GM19351 (cell line): Measurements from ENCODE around the gene NUP98.
"Not testable (repeated sequence)": the region's sequence is repeated elsewhere in the genome, so short reads cannot be mapped to it uniquely, and the experiment has no call there.

Experiments
- ATAC-seq: cut with Tn5 transposase; IDR thresholded peaks from one replicate; pipeline ENCODE4 v1.9.1; 2021; ENCODE audit warnings: mild to moderate bottlenecking, moderate library complexity; ENCODE audit not compliant: unreplicated experiment

The NUP98 gene

GRCh38 chr11:3645552-3645951 is 151.8 kb downstream of the NUP98 start:
- no peak for ATAC-seq

DNA sequence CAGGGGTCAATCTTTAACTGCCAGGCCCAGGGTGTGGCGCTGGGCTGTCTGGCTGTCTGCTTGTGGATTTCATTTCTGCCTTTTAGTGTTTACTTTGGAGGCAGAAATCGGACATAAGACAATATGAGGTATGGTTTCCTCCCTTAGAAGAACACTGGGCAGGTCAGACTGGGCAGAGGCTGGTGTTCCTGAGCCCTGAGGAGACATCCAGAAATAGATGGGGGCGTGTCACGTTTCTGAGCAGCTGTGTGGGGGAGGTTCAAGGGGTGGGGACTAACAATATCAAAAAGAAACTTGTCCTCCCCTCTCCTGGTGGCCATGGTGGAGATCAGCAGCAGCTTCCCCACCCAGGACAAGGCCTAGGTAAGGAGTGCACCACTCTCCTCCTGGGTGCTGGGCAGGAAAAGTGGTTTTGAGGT is 152.5 kb downstream of the NUP98 start, which contains the start of gene ART1:
ART1 (plus strand) TSS at position 312 of the 419 bp plus-strand sequence. CDS start 14,086 bp downstream, outside the sequence.
- ATAC-seq, result no peak

GRCh38 chr11:3643102-3643546 is 154.2 kb downstream of the NUP98 start:
- ATAC-seq, result not testable (repeated sequence)

DNA sequence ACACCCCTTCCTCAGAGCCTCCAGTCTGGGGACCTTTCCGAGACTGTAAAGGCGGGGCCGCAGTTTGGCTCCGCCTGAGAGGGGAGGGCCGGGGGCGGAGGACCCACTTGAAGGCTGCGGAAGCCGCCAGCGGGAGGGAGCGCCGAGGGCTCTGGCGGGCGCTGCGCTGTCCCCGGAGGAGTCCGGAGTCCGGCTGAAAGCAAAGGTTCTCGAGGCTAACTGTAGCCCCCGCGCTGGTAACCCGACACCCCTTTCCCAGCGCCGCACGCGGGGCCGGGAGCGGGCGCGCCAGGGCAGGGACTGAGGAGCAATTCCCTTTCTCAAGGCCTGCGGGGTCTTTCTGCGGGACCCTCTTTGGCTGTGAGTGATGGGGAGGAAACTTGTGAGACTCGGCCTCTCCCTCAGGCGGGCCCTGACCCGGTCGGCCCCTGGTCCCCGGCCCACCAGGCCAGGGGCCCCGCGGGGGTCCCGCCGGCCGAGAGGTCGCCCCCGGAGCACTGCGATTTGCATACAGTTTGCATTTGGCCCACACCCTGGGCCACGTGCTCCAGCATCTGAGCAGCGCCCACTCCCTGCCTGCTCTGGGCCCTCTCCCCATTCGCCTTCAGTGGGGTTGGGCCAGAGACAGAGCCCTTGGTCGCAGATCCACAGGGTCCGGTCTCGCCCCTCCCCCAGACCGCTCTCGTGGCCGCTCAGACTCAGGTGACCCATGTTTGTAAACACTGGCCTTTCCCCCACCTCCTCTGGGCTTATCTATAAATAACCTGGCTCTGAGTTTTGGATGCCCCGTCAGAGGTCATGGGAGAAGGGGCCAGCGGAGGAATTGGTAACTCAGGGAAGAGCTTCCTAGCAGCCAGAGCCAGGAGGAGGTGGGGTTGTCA is 155.0 kb downstream of the NUP98 start:
- ATAC-seq, result peak; percentile 68

DNA sequence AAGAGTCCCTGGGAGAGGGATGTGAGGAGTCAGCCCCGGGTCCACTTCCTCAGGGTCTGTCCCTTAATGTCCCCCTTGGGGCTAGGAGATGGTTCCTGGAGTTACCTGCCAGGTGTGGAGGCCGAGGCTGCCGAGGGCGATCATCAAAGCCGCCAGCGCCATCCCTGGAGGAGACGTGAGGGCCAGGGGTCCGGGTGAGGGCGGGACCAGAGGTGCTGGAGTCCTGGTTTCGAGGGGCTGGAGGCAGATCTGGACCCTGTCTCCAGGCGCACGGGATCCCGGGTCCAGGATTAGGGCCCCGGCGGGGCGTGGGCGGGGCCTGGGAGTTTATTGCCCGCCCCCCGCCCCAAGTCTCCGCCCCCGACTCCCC is 155.7 kb downstream of the NUP98 start, which contains the start of gene ART5:
ART5 (minus strand) TSS at position 292 of the 370 bp plus-strand sequence; CDS start at position 162, 130 bp downstream.
- ATAC-seq, result no peak

DNA sequence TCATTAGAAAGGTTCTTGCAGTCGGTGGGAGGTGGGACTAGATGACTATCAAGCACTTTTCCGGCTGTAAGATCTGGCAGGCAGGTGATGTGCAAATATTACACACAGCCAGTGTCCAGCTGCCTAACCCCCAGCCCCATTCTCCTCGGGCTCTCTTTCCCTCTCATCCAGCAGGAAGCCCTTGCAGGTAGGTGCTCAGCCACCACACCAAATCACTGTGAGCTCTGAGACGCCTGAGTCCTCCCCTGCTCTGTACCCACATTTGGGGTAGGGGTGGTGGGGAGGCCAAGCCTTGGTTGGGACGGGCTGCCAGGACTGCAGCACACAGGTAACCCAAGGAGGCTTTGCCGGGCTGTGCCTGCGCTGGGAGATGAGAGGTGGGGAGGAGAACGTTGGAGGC is 156.2 kb downstream of the NUP98 start:
- ATAC-seq, result no peak

DNA sequence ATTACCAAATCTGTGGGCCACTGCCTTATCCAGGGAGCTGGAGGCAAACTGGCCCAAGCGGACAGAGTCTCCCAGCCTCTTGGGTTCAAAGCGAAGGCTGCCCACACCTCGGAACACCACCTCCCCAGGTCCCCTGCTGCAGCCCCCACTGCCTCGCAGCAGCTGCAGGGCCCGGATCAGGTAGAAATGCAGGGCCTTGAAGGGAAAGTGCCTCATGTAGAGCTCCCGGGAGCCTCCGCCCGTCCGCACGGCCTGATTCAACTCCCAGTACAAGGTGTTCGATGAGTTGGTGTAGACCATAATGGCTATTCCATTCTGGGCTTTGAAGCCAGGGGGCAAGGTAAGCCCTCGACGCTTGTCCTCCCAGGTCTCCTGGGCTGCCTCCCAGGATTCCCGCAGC is 157.5 kb downstream of the NUP98 start:
- ATAC-seq, result no peak

DNA sequence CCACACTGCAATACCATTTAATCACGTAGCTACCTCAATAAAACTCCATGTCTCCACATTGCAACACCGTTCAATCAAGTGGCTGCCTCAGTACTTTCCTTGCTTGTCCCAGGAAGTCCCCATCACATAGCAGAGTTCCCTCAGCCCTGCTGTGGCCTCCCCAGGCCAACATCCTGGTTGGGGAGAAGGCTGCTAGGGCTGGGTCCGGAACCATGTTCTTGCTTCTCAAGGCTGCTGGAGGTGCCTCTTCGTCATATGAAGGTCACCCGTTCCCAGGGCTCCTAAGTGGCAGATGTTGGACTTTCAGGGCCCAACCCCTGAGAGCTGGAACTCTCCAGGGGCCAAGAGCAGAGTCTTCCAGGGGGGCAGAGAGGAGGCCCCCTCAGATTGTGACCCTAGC is 158.8 kb downstream of the NUP98 start:
- ATAC-seq, result no peak

DNA sequence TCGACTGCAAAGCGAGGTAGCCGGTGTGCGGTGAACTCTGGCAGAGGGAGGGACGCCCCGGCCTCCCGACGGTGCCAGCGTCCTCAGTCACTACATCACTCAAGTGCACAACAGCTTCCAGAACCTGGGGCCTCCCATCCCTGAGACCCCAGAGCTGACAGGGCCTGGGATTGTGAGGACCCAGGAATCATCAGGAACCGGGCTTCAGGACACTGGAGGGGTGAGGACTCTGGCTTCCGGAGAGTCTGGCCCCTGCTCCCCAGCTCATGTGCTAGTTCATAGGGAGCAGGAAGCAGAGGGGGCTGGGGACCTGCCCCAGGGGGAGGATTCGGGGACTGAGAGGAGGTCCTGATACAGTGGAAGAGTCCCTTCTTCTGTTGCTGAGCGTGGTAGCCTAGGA is 160.2 kb downstream of the NUP98 start:
- no peak for ATAC-seq

- ATAC-seq, result no peak
These were observed 161.5 kb downstream of the NUP98 start for GRCh38 chr11:3635641-3636375.

GRCh38 chr11:3632070-3632660 is 165.2 kb downstream of the NUP98 start:
- ATAC-seq, result no peak

DNA sequence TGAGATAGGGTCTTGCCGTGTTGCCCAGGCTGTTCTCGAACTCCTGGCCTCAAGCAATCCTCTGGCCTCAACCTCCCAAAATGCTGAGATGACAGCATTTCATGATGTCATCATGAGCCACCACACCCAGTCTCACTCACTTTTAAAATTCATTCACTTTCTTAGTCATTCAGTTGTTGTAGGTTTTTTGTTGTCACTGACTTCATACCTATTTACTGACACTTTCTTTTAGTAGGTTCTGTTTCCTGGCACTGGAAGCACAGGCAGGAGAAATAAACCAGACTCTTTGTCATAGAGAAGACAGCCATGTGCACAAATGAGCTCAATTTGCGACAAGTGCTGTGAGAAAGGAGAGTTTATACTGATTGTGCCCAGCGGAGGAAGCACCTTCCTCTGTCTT is 166.0 kb downstream of the NUP98 start:
- no peak for ATAC-seq

DNA sequence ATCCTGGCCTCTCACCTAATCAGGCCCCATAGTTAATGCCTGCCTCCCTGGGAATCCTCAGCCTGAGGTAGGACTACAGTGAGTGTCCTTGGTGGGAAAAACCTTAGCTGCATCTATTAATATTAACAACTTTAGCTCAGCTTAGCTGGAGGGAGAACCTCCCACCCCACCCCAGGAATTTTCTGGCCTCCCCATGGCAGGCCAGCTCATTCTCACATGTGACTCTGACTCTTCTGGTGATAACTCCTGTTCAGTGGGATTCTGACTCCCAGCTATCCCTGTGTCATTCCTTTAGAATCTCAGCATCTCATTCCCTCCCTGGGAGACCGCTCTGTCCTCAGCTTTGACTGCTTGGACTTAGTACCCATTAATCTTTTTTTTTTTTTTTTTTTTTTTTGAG is 170.1 kb downstream of the NUP98 start:
- ATAC-seq, result no peak

- ATAC-seq, result no peak
These were observed 170.9 kb downstream of the NUP98 start for GRCh38 chr11:3626250-3626960.
